OCI-LY1 (cell line): Measurements from ENCODE around the gene NDUFS8.

Experiments used
- CTCF ChIP-seq: fragments of 200-600 bp; sonication (generic), shearing (Covaris generic); IDR thresholded peaks from 2 replicates; pipeline ENCODE4 v1.5.1; 2017; ENCODE audit warnings: mild to moderate bottlenecking, antibody characterized with exemption, low read length, moderate library complexity, mixed read lengths
- EZH2 ChIP-seq: fragments of 200-600 bp; sonication (generic), shearing (Covaris generic); IDR thresholded peaks from 2 replicates; pipeline ENCODE4 v1.8.0; 2017; ENCODE audit warnings: borderline replicate concordance, mixed run types, mild to moderate bottlenecking, antibody characterized with exemption, low read length, moderate library complexity, mixed read lengths

GRCh38 chr11:68022531-68022930 is 8.0 kb upstream of the NDUFS8 start:
- TF ChIP-seq CTCF, result no peak
- no peak for TF ChIP-seq EZH2
